SKM-1 (cell line): ENCODE results near the gene MICU1.
"Not testable (repeated sequence)": the region's sequence is repeated elsewhere in the genome, so short reads cannot be mapped to it uniquely, and the experiment has no call there.

ENCODE experiments used
- DNase-seq: peaks from one replicate; lab custom pipeline; 2025; ENCODE audit not compliant: unreplicated experiment; lab: John Stamatoyannopoulos, UW

The MICU1 gene

DNA sequence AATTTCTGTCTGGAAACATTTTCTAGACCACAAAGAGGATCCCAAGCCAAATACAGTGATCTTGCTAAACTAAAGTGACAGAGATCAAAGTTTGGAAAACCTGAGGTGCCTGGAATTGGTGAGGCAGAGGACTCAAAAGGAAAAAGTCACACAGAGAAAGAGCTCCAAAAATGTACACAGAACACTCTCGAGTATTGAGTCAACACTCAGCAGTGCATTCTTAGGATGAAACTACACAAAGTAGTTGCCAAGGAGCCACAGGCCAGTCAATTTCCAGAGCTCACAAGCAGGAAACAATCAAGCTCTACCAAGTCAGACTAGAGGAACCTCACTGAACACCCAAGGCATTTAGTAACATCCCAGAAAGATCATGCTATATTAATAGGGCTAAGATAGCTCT is 61.3 kb downstream of the MICU1 start:
- DNase-seq: no peak

DNA sequence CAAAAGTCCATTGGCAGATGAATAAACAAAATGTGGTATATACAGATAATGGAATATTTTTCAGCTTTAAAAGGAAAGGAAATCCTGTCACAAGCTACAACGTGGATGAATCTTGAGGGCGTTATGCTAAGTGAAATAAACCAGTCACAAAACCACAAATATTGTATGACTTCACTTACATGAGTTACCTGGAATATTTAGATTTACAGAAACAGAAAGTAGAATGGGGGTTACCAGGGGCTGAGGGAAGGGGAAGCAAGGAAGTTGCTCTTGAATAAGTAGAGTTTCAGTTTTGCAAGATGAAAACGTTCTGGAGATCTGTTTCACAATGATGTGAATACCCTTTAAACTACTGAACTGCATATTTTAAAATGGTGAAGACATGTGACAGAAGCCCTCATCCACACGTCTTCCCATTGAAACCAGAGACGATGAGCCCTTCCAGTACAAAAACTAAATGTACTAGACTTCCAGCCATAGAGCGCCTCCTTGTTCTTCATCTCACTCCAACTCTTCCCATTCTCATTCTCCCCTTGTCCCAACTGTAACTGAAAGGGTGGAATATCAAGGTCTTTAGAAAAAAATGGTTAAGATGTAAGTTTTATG is 62.4 kb downstream of the MICU1 start:
- DNase-seq: no peak

- no peak for DNase-seq
Measured at GRCh38 chr10:72561745-72562166, 64.1 kb downstream of the MICU1 start.

- DNase-seq: no peak
Measured at GRCh38 chr10:72557362-72557761, 68.5 kb downstream of the MICU1 start.

DNA sequence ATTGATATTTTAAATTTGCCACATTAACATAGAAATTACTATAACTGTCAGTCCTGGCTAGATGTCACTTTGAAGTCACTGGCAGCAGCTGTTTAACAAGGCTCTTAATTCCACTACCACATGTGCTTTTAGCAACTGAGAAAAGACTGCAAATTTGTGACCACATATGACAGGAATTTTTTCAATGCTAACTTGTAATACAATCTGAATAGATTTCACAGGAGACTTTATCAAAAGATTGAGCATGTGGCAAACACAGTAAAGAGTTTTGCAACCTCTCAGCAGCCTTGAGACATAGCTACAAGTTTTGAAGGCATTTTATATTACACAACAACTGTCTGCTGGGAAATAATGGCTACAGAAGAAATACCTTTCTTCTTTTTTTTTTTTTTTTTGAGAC is 73.0 kb downstream of the MICU1 start:
- DNase-seq: peak; percentile 32

- DNase-seq: no peak
Measured at GRCh38 chr10:72550239-72550638, 75.6 kb downstream of the MICU1 start.

GRCh38 chr10:72545546-72545945 is 80.3 kb downstream of the MICU1 start:
- no peak for DNase-seq

- DNase-seq: not testable (repeated sequence)
Measured at GRCh38 chr10:72543855-72544254, 82.0 kb downstream of the MICU1 start.

DNA sequence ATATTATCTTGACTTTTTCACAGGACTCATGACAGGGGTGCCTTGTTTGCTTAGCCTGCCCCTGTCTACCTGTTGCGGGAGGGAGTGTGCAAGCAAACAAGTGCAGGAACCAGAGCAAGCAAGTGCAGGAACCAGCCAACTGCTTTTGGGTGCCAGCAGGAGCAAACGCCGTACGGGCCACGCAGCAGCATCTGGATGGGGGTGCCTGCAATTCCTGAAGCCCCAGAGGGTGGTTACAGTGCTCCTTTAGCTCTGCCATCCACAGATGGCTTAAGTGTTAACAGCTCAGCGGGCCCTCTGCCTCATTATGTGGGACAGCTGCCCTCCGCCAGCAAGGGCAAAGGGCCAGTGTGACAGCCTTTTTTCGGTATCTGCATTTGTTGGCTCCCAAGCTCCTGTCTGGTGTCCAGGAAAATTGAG is 83.5 kb downstream of the MICU1 start:
- no peak for DNase-seq

DNA sequence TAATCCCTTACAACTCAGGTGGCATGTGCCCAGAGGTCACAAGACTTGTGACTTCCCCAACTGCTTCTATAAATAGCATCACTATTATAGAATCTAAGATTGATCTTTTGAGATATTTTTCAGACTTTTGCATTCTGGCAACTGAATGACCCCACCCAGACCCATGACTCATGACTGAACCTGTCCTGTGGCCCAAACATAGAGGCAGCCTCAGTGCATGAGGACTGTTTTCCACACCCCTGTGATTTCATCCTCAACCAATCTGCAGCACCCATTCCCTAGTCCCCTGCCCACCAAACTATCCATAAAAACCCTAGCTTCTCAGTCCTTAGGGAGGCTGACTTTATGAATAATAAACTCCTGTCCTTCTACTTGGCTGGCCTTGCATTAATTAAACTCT is 84.5 kb downstream of the MICU1 start:
- DNase-seq: no peak

DNA sequence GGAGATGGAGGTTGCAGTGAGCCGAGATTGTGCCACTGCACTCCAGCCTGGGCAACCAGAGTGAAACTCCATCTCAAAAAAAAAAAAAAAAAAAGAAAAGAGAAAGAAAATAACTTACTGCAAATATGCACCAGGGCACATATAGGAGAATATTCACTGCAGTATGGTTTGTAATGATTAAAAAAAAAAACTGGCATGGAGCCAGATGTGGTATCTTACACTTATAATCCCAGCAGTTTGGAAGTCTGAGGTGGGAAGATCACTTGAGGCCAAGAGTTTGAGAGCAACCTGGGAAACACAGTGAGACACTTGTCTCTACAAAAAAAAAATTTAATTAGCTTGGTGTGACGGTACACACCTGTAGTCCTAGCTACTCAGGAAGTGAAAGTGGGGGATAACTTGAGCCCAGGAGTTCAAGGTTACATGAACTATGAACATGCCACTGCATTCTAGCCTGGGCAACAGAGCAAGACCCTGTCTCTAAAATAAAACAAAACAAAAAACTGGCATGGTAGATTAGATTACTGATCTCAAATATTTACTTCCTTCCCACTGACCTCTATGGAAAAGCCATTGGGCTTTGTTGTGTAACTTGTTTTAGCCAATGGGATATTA is 85.6 kb downstream of the MICU1 start:
- no peak for DNase-seq

- no peak for DNase-seq
Measured at GRCh38 chr10:72539137-72539536, 86.7 kb downstream of the MICU1 start.

DNA sequence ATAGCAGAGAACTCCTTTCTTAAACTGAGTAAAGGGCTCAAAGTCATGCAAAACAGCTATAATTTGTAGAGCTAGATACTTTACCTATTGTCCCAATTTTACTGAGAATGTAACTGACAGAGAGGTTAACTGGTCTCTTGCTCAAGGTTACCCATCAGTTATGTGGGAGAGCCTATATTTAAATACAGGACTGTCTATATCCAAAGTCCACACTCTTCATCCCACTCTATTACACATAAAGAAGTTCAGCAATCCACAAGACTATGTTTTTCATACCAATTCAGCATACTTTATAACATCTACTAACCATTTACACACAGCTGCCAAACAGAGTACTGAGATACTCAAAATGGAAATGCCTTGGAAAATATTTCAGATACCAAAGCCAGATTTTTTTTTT is 100.2 kb downstream of the MICU1 start:
- no peak for DNase-seq

DNA sequence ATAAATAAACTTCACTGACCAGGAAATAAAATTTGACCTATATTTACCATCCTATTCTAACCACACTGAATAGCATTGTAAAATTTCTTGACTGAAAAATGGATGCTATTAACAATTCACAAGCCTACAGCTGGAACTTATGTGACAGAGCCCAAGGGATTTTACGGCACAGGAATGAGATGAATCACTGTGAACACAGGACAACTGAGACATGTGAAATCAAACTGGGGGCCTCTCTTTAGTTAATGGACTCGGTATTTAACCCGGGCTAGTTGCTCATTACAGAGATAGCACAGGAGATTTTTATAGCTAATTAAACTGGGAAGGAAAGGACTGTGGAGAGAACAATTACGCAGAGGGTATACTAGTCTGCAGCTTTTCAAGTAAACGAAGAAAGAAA is 100.6 kb downstream of the MICU1 start:
- no peak for DNase-seq

GRCh38 chr10:72524489-72524888 is 101.4 kb downstream of the MICU1 start:
- no peak for DNase-seq

- DNase-seq: no peak
Measured at GRCh38 chr10:72523932-72524396, 101.9 kb downstream of the MICU1 start.

DNA sequence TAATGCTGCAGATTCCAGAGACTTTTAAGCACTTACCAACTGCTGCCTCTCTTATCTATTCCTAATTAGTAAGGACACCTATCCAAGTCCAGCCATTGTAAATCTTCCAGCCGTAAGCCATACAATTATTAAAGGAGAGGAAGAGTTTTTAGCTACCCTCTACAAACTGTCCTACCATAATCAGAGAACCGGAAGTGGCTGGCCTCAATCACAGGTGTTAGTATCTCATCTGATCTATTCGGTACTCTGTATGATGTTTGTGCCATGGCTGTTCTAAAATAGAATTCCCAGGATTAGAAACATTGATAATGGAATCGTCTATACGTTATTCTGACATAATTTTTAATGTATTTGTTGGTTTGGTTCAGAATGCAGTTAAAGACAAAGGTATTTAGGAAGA is 102.8 kb downstream of the MICU1 start:
- DNase-seq: no peak

DNA sequence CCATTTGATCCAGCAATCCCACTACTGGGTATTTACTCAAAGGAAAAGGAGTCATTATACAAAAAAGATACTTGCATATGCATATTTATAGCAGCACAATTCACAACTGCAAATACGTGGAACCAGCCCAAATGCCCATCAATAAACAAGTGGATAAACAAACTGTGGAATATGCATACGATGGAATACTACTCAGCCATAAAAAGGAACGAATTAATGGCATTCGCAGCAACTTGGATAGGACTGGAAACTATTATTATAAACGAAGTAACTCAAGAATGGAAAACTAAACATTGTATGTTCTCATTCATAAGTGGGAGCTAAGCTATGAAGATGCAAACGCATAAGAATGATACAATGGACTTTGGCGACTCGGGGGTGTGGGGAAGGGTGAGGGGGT is 108.6 kb downstream of the MICU1 start:
- DNase-seq: no peak

GRCh38 chr10:72515455-72515854 is 110.4 kb downstream of the MICU1 start:
- no peak for DNase-seq

DNA sequence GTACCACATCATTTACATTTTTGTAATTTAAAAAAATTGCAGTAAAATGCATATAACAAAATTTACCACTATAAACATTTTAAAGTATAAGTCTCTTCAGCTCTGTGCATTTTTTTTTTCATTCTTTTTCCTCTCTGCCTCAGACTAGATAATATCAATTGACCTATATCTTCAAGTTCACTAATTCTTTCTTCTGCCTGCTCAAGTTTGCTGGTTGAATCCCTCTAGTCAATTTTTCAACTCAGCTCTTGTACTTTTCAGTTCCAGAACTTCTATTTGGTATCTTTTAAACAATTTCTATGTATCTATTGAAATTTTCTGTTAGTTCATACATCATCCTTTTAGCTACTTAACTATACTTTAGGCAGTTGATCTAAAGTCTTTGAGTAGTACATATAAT is 112.0 kb downstream of the MICU1 start:
- DNase-seq: no peak

- peak; percentile 81 for DNase-seq
Measured at GRCh38 chr10:72511459-72511858, 114.4 kb downstream of the MICU1 start.

- DNase-seq: peak; percentile 77
Measured at GRCh38 chr10:72509941-72510340, 115.9 kb downstream of the MICU1 start.

DNA sequence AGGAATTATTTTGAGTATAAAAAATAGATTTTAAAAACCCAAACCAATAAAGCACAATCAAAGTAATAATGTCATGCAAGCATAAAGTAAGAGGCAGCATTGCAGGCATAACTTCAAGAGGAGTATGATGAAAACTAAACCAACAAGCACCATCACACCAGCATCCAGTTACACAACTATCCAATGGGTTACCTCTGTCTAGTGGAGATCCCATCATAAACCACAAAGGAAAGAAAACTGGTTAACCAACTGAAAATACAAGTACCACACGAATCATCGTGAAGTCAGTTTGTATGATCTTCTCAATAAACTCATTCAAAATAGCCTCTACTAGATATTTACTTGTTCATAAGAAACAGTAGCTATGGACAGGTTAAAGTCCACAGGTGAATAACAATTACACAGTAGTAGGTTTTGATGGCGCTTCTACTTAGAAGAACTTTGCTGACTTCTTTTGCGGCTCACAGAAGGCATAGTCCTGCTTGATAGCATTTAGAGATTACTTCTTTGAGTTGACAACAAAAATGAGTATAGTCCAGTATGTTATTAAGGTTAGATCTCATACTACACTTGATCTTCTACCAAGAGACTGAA is 116.6 kb downstream of the MICU1 start:
- peak; percentile 62 for DNase-seq
